NCI-H82 (cell line): Measurements from ENCODE around the gene DDX55.
A peak's percentile ranks its signal among the peaks of the same experiment; 100 is the strongest.
"Not testable (repeated sequence)": the region's sequence is repeated elsewhere in the genome, so short reads cannot be mapped to it uniquely, and the experiment has no call there.

Experiments used
- DNase-seq: peaks from one replicate; lab custom pipeline; 2025; lab: John Stamatoyannopoulos, UW

DDX55 gene

GRCh38 chr12:123601602-123602489 lies at the start of gene DDX55:
Gene DDX55 (plus strand): TSS chr12:123602099. CDS start chr12:123602149, 50 bp downstream.
- DNase-seq: peak; percentile 87

- DNase-seq: not testable (repeated sequence)
These were observed 47.8 kb upstream of the DDX55 start for GRCh38 chr12:123554136-123554535.

- DNase-seq: not testable (repeated sequence)
These were observed 47.1 kb upstream of the DDX55 start for GRCh38 chr12:123554843-123555242.

- not testable (repeated sequence) for DNase-seq
These were observed 43.4 kb upstream of the DDX55 start for GRCh38 chr12:123558487-123558886.

GRCh38 chr12:123559468-123559867 lies 42.4 kb upstream of the DDX55 start:
- DNase-seq: no peak

GRCh38 chr12:123571343-123571813 lies 30.5 kb upstream of the DDX55 start:
- DNase-seq: peak; percentile 85

GRCh38 chr12:123572391-123572790 lies 29.5 kb upstream of the DDX55 start:
- DNase-seq: no peak

- DNase-seq: peak; percentile 89
These were observed 28.0 kb upstream of the DDX55 start for GRCh38 chr12:123573870-123574269.

GRCh38 chr12:123576611-123577010 lies 25.3 kb upstream of the DDX55 start:
- no peak for DNase-seq

- DNase-seq: no peak
These were observed 23.7 kb upstream of the DDX55 start for GRCh38 chr12:123578243-123578642.

- not testable (repeated sequence) for DNase-seq
These were observed 23.1 kb upstream of the DDX55 start for GRCh38 chr12:123578829-123579228.

- DNase-seq: no peak
These were observed 21.1 kb upstream of the DDX55 start for GRCh38 chr12:123580772-123581171.

- no peak for DNase-seq
These were observed 10.0 kb upstream of the DDX55 start for GRCh38 chr12:123591702-123592481.

- DNase-seq: no peak
These were observed 6.2 kb upstream of the DDX55 start for GRCh38 chr12:123595729-123596128.

- DNase-seq: no peak
These were observed 4.8 kb upstream of the DDX55 start for GRCh38 chr12:123597100-123597499.

GRCh38 chr12:123598522-123598921 lies 3.4 kb upstream of the DDX55 start:
- DNase-seq: no peak

- no peak for DNase-seq
These were observed 2.6 kb upstream of the DDX55 start for GRCh38 chr12:123599310-123599709.

GRCh38 chr12:123599721-123600120 lies 2.2 kb upstream of the DDX55 start:
- no peak for DNase-seq

GRCh38 chr12:123602651-123603195 lies 824 bp downstream of the DDX55 start:
- DNase-seq: peak; percentile 24

- DNase-seq: not testable (repeated sequence)
These were observed 1.6 kb downstream of the DDX55 start for GRCh38 chr12:123603495-123603894.

- DNase-seq: peak; percentile 40
These were observed 5.9 kb downstream of the DDX55 start for GRCh38 chr12:123607756-123608155.

- peak; percentile 87 for DNase-seq
These were observed 6.3 kb downstream of the DDX55 start for GRCh38 chr12:123608182-123608581.
